ENCODE results near the gene IL1RN. TPM values are rescaled to one million over a fixed set of nuclear protein-coding genes. Genes with fewer than 3 reads are reported as not detected.
A peak's percentile ranks its signal among the peaks of the same experiment; 100 is the strongest.

IL1RN gene
- total and polyA plus RNA-seq, 2 of the 13 experiments (the other 11 are each of a cell fraction or from before 2014, with no cell fraction given): 21.2 to 101 TPM

DNA sequence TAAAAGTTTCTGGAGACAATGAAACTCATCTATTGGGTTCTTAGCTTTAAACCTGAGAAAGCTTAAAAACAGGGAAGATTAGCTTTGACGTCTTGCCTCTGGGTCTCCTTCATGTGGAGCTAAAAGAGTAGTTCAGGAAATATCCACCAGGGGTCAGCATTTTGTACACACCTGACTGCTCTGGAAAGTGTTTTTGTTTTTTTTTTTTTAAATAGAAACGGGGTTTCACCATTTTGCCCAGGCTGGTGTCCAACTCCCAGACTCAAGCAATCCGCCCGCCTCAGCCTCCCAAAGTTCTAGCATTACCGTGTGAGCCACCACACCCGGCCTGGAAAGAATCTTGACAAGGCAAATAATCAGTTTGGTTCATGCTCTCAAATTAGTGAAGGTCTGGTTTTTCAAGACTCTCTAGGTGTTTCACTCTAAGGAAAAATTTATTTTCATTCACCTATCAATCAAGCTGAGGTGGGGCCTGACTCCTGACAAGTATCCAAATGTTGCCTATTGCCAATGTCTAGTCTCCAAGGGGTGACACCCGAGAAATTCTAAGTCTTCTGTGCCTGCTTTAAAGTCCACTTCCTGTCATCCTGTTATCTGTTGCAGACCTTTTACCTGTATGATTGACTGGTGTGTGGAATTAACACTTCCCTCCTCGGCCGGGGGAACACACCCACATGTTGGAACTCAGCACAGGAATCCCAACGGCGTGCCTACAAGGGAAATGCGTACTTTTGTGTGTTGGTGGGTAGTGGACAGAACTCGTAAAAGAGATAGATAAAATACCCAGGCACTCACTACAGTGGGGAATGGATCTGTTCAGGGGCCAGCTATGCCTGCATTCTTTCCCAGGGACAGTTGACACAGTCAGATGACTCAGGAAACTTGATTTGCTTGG is 11.3 kb downstream of the IL1RN start (continued):
- TF ChIP-seq ZNF432 (CRISPR knock-in tag; IDR thresholded peaks at IDR 0.05; ENCODE audit: borderline replicate concordance) (no peak), FOSL2 (CRISPR knock-in tag; IDR thresholded peaks at IDR 0.05) (peak; percentile 40), ZNF569 (CRISPR knock-in tag; IDR thresholded peaks at IDR 0.05; ENCODE audit: borderline replicate concordance) (no peak), SMARCC2 (IDR thresholded peaks at IDR 0.05) (no peak), SMAD9 (CRISPR knock-in tag; IDR thresholded peaks at IDR 0.05) (no peak), JUNB (CRISPR knock-in tag; IDR thresholded peaks at IDR 0.05; ENCODE audit: borderline replicate concordance) (no peak), ZFX (CRISPR knock-in tag; IDR thresholded peaks at IDR 0.05; ENCODE audit: low read depth) (no peak), CEBPG (CRISPR knock-in tag; IDR thresholded peaks at IDR 0.05) (no peak), ASH2L (IDR thresholded peaks at IDR 0.05; ENCODE audit: insufficient read length, low read depth, low read length) (peak; percentile 23), ZNF780A (CRISPR knock-in tag; IDR thresholded peaks at IDR 0.05) (no peak), ZNF776 (CRISPR knock-in tag; IDR thresholded peaks at IDR 0.05) (no peak), RBFOX2 (IDR thresholded peaks at IDR 0.05; ENCODE audit: low read depth, low read length) (no peak), SNAI1 (CRISPR knock-in tag; IDR thresholded peaks at IDR 0.05; ENCODE audit: borderline replicate concordance) (no peak), BHLHE40 (IDR thresholded peaks at IDR 0.05; ENCODE audit: low read length) (no peak; the same call in 1 of the 2 replicates), SNAPC2 (CRISPR knock-in tag; IDR thresholded peaks at IDR 0.05) (no peak), IRX3 (CRISPR knock-in tag; IDR thresholded peaks at IDR 0.05; ENCODE audit: borderline replicate concordance, low read depth) (no peak), ZNF350 (CRISPR knock-in tag; IDR thresholded peaks at IDR 0.05; ENCODE audit: borderline replicate concordance, low read depth) (no peak), KDM1A (CRISPR knock-in tag; IDR thresholded peaks at IDR 0.05) (no peak)
- TF ChIP-seq, protein P1, sequence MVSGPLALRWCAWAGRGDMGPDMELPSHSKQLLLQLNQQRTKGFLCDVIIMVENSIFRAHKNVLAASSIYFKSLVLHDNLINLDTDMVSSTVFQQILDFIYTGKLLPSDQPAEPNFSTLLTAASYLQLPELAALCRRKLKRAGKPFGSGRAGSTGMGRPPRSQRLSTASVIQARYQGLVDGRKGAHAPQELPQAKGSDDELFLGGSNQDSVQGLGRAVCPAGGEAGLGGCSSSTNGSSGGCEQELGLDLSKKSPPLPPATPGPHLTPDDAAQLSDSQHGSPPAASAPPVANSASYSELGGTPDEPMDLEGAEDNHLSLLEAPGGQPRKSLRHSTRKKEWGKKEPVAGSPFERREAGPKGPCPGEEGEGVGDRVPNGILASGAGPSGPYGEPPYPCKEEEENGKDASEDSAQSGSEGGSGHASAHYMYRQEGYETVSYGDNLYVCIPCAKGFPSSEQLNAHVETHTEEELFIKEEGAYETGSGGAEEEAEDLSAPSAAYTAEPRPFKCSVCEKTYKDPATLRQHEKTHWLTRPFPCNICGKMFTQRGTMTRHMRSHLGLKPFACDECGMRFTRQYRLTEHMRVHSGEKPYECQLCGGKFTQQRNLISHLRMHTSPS (CRISPR knock-in tag; IDR thresholded peaks at IDR 0.05; ENCODE audit: low read depth): no peak
- TF ChIP-seq, protein P2, sequence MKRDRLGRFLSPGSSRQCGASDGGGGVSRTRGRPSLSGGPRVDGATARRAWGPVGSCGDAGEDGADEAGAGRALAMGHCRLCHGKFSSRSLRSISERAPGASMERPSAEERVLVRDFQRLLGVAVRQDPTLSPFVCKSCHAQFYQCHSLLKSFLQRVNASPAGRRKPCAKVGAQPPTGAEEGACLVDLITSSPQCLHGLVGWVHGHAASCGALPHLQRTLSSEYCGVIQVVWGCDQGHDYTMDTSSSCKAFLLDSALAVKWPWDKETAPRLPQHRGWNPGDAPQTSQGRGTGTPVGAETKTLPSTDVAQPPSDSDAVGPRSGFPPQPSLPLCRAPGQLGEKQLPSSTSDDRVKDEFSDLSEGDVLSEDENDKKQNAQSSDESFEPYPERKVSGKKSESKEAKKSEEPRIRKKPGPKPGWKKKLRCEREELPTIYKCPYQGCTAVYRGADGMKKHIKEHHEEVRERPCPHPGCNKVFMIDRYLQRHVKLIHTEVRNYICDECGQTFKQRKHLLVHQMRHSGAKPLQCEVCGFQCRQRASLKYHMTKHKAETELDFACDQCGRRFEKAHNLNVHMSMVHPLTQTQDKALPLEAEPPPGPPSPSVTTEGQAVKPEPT (CRISPR knock-in tag; IDR thresholded peaks at IDR 0.05; ENCODE audit: low read depth): no peak
- TF ChIP-seq, protein P3, sequence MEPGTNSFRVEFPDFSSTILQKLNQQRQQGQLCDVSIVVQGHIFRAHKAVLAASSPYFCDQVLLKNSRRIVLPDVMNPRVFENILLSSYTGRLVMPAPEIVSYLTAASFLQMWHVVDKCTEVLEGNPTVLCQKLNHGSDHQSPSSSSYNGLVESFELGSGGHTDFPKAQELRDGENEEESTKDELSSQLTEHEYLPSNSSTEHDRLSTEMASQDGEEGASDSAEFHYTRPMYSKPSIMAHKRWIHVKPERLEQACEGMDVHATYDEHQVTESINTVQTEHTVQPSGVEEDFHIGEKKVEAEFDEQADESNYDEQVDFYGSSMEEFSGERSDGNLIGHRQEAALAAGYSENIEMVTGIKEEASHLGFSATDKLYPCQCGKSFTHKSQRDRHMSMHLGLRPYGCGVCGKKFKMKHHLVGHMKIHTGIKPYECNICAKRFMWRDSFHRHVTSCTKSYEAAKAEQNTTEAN (CRISPR knock-in tag; conservative IDR thresholded peaks at IDR 0.05): no peak
- TF ChIP-seq, protein P4, sequence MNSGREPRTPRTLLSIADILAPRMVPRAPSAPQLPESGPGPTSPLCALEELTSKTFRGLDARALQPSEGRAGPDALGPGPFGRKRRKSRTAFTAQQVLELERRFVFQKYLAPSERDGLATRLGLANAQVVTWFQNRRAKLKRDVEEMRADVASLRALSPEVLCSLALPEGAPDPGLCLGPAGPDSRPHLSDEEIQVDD (CRISPR knock-in tag; IDR thresholded peaks at IDR 0.05; ENCODE audit: borderline replicate concordance): no peak
